Vagina (tissue), 2 donors: ENCODE results near the gene FEM1B.

Experiments
- CTCF ChIP-seq, 3 experiments: fragments of 450-650 bp in 2 of 3; fragments of 200-600 bp in 1 of 3; sonication (generic) in 1 of 3; IDR thresholded peaks; one replicate each; pipeline ENCODE4 v1.5.1; 2017 to 2019; ENCODE audit warnings: antibody characterized with exemption in 3 of 3, mild to moderate bottlenecking in 2 of 3, moderate library complexity in 2 of 3
- POLR2A ChIP-seq, 2 donors: fragments of 450-650 bp; IDR thresholded peaks; one replicate each; pipeline ENCODE4 v1.6.1; 2017; ENCODE audit warnings: antibody characterized with exemption in 2 of 2, mild to moderate bottlenecking in 2 of 2, moderate library complexity in 2 of 2
- POLR2AphosphoS5 ChIP-seq, 2 donors: sonication (generic); formaldehyde crosslinking; IDR thresholded peaks; one replicate each; pipeline ENCODE4 v1.9.0; 2017; ENCODE audit warnings: antibody characterized with exemption in 2 of 2, mild to moderate bottlenecking in 2 of 2, low read depth in 1 of 2; ENCODE audit not compliant: insufficient read depth in 1 of 2

- TF ChIP-seq CTCF (IDR thresholded peaks at IDR 0.05) (no peak), POLR2A (IDR thresholded peaks at IDR 0.05) (peak in 1 of 2 donors; percentile 70), POLR2AphosphoS5 (IDR thresholded peaks at IDR 0.05; ENCODE audit: insufficient read depth in 1 of 2, low read depth in 1 of 2) (peak; percentile 95 to 98)
Observed at GRCh38 chr15:68256675-68257450, 20.7 kb upstream of the FEM1B start.
